Retinal pigment epithelial cell (primary cell): Measurements from ENCODE around the gene MON2.
"Not testable (repeated sequence)": the region's sequence is repeated elsewhere in the genome, so short reads cannot be mapped to it uniquely, and the experiment has no call there.

Source experiments
- DNase-seq: peaks from one replicate; pipeline ENCODE4 v3.0.0-alpha.2; 2010; ENCODE audit warnings: low read depth
- H3K4me3 ChIP-seq: 2 replicates; pipeline ENCODE4 v1.5.1; 2011; ENCODE audit warnings: mild to moderate bottlenecking, low read length, control low read depth, moderate library complexity
- TF ChIP-seq, protein P1 (sequence below): conservative IDR thresholded peaks from 2 replicates; pipeline ENCODE4 v1.5.1; 2011; ENCODE audit warnings: low read depth, low read length, control low read depth, inconsistent platforms

Gene MON2

DNA sequence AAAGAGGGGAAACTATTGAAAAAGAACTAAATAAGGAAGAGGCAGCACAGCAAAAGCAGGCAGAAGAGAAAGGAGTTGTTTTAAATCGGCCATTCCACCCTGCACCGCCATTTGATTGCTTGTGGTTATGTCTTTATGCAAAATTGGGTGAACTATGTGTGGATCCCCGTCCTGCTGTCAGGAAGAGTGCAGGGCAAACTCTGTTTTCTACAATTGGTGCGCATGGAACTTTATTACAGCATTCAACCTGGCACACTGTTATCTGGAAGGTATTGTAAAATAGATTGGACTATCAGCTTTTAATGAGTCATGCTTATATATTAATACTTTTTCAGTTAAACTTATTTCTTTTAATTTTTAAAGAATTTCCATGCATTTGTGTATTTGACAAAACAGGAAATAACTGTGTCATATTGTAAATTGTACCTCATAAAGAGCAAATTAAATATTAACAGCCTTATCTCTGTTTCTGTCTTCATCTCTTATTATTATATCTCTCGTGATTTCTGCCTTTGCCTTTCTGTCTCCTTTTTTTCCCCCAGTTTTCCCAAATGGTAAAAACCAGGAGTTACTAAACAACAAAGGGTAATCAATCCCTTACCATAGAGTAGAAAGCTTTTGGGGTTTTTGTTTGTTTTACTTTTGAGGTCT is 86.4 kb downstream of the MON2 start:
- TF ChIP-seq, protein P1, sequence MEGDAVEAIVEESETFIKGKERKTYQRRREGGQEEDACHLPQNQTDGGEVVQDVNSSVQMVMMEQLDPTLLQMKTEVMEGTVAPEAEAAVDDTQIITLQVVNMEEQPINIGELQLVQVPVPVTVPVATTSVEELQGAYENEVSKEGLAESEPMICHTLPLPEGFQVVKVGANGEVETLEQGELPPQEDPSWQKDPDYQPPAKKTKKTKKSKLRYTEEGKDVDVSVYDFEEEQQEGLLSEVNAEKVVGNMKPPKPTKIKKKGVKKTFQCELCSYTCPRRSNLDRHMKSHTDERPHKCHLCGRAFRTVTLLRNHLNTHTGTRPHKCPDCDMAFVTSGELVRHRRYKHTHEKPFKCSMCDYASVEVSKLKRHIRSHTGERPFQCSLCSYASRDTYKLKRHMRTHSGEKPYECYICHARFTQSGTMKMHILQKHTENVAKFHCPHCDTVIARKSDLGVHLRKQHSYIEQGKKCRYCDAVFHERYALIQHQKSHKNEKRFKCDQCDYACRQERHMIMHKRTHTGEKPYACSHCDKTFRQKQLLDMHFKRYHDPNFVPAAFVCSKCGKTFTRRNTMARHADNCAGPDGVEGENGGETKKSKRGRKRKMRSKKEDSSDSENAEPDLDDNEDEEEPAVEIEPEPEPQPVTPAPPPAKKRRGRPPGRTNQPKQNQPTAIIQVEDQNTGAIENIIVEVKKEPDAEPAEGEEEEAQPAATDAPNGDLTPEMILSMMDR = no peak
- no peak overlapping the region for H3K4me3 ChIP-seq
- no peak for DNase-seq

DNA sequence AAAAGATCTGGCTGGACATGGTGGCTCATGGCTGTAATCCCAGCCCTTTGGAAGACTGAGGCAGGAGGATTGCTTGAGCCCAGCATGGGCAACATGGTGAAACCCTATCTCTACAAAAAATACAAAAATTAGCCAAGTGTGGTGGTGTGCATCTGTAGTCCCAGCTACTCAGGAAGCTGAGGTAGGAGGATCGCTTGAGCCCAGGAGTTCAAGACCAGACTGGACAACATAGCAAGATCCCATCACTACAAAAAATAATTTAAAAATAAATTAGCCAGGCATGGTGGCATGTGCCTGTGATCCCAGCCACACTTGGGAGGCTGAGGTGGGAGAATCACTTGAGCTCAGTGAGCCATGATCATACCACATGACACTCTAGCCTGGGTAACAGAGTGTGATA is 92.7 kb downstream of the MON2 start:
- DNase-seq, H3K4me3 ChIP-seq: not testable (repeated sequence)

DNA sequence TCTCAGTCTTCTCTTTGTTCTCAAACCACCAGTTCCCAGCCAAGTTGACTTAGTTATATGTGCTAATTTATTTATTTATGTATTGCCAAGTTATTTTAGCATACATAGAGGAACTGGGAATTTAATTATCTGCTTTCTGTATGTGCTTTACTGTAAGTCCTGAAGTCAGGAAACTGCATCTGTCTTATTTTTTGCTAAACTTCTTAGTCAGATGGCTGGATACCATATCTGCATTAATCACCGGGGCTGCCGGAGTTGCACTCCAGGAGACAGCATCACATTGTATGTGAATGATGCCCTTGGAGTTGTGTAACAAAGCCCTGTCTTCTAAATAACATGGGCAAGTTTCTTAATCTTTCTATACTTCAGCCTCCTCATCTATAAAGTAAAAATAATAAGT is 96.2 kb downstream of the MON2 start:
- TF ChIP-seq, protein P1 = no peak
- DNase-seq = no peak
- H3K4me3 ChIP-seq = no peak overlapping the region

DNA sequence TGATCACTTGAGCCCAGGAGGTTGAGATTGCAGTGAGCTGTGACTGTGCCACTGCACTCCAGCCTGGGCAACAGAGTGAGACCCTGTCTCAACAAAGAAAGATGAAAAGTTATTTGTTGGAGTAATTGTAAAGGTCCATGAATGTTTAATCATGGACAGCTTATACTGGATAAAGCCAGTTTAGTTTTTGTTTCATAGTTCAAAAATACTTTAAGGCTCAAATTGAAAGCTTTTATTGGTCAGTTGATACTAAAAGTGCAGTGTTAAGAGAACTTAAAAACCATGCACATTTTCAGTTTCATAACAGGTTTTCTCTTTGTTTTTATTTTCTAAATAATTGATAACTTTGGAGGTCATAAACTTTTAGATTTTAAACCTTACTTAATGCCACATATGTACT is 108.4 kb downstream of the MON2 start:
- no peak for DNase-seq
- TF ChIP-seq, protein P1 = no peak
- H3K4me3 ChIP-seq = no peak overlapping the region

DNA sequence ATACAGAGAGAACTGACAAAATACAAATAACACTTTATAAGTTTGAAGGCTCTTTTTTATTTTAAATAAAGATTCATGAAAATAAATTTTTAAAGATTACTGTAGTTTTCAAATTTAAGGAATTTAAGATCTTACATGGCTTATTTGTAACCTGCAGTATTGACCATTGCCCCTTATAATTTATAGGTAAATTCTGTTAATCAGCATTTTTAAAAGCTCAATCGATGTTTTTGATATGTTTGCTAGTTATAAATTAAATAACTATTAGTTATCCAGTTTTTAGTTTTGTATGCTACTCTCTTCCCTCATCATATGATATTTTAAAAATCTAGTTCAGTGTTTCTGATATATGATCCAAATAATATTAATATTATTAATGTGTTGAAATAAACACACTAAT is 109.9 kb downstream of the MON2 start:
- no peak for DNase-seq
- no peak overlapping the region for H3K4me3 ChIP-seq
- TF ChIP-seq, protein P1 = no peak

DNA sequence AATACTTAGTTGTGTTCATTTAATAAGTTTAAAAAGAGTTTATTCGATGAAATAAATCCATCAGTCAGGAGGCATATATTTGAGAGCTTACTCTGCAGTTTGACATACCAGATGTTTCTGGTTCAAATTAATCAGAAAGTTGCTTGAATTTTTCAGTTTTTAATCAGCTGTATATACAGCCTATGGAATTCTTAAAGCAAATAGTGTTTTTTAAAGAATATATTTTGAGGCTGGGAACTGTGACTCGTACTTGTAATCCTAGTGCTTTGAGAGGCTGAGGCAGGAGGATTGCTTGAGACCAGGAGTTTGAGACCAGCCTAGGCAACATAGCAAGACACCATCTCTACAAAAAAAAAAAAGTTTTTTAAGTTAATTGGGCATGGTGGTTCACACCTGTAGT is 112.1 kb downstream of the MON2 start:
- H3K4me3 ChIP-seq = no peak overlapping the region
- DNase-seq = no peak
- TF ChIP-seq, protein P1 = no peak

DNA sequence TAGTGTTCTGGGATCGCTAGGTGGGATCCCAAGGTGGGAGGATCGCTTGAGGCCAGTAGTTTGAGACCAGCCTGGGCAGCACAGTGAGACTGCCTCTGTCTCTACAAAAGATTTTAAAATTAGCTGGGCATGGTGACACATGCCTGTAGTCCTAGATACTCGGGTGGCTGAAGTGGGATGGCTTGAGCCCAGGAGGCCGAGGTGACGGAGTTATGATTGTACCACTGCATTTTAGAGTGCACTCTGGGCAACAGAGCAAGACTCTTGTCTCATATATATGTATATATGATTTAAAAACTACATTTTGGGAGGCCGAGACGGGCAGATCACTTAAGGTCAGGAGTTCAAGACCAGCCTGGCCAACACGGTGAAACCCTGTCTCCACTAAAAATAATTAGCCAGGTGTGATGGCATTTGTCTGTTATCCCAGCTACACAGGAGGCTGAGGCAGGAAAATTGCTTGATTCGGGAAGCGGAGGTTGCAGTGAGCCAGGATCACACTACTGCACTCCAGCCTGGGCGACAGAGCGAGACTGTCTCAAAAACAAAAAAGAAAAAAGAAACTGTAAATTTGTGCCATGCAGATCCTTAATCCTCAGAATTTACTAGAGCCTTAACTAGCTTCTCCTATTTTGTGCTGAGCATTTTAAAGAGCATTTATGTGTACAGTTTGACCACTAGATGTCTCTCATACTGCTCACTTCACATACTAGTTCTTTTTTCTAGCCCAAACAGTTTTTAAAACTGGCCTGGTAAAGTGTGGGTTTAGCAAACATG is 114.8 kb downstream of the MON2 start:
- TF ChIP-seq, protein P1 = peak; percentile 68
- no peak for DNase-seq
- H3K4me3 ChIP-seq = no peak overlapping the region
